NCI-H2227 (cell line): Measurements from ENCODE around the gene AHCYL2.
A peak's percentile ranks its signal among the peaks of the same experiment; 100 is the strongest.
"Not testable (repeated sequence)": the region's sequence is repeated elsewhere in the genome, so short reads cannot be mapped to it uniquely, and the experiment has no call there.

Experiments
- DNase-seq: peaks from one replicate; lab custom pipeline; 2025; ENCODE audit not compliant: unreplicated experiment; lab: John Stamatoyannopoulos, UW

AHCYL2 gene

DNA sequence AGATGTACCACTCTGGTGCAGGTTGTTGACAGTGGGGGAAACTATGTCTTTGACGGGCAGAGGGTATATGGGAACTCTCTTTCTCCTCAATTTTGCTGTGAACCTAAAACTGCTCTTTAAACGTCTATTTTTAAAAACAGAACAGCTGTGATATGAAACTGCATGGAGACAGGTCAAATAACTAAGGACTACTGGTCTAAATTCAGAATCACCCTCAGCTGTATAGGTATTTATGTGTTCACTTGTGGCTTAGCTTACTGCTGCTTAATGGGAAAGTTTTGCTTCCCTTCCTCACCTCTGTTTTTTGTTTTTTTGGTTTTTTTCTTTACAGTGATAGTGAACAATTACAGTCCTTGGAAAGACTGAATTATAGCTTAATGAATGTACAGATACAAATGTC is 122.5 kb downstream of the AHCYL2 start:
- no peak for DNase-seq

DNA sequence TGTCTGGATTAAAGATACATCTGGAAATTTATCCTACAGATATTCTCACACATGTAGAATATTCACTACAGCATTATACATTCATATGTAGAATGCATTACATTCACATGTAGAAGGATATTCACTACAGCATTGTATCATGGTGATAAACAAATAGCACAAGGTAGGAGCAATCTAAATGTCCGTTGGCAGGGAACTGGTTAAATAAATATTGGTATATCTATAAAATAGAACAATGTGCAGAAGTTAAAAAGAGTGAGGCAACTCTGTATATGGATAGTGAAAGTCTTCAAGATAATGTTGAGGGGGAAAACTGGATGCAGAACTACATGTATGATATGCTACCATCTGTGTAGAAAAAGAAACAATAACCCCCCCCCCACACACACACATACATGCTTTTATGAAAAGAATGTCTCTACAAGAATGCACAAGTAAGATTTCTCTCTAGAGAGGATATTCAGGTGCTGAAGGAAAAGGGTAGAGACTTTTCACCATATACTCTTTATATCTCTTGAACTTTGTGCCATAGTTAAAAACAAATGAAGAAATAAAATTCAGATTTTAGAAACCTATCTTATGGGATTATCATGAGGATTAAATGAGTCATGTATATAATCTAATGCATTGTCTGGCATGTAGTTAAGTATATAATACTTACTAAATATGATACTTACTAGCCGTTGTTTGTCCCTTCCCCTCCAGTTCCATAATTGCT is 123.4 kb downstream of the AHCYL2 start:
- no peak for DNase-seq

DNA sequence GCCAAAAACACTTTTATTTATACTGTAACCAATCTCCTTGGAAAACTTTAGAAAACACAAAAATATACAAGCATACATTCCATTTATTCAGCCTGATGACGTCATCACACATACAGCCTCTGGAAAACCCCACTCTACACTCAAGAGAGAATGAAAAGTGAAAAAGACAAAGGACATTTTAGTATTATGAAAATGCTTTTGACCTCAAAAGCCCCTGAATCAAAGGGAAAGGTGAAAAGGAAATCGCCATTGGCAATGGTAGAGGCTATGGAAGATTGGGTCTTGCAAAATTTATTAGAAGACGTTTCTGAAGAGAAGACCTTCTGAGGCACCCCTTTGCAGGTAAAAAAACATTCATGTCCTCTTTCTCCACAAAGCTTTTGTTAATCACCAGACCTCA is 126.5 kb downstream of the AHCYL2 start:
- DNase-seq = no peak

DNA sequence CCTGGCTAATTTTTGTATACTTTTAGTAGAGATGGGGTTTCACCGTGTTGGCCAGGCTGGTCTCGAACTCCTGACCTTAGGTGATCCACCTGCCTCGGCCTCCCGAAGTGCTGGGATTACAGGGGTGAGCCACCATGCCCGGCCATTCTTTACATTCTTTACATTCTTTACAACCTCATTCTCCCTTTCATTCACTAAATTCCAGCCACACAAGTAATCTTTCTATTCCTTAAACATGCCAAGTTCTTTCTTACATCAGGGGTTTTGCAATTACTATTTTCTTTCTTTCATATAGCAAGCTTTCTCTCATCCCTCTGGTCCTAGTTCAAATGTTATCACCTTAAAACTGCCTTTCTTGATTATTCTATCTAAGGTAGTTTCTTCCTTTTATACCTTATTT is 128.3 kb downstream of the AHCYL2 start:
- DNase-seq = not testable (repeated sequence)

DNA sequence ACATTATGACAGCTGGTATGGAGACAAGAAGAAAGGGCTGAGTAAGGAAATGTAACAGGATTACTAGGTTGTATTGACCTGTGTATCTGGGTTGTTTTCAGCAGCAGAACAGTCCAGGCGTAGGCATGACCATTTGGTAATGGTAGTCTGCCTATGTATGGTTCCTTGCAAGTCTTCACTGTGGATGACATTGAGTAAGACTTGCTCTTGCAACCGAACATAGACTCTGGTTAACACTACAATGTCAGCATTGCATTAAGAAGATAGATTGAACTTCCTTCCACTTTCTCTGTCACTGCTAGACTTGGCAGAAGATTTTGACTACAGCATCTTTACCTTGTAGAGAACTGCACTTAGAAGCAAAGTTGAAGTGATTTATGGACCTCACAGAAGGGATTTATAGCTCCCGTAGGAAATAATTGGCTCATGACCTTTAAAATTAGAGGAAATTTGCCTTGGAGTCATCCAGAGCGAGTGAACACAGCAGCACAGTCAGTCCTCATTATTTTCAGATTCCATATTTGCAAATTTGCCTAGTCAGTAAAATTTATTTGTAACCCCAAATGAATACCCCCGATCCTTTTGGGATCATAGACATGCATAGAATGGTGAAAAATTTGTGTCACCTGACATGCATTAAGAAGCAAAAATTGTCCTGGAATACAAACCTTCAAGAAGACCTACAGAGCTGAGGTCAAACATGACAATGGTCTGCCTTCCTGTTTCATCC is 129.8 kb downstream of the AHCYL2 start:
- DNase-seq = peak; percentile 18

DNA sequence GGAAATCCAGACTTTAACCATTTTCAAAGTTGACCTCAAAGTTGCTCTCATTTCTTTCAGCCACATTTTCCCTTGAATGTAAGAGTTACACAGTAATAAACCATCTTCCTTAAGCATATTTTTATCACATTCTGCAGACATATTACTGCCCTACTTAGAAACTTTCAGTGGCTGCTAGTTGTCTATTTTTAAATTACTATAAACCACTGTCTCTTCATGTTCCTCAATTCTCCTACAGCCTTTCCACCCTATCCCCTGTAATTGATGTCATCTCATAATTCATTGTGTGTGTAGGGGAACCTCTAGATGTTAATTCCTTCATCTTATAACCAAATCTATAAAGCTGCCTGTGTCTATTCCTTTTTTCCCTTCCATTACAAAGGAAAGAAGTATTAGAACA is 131.3 kb downstream of the AHCYL2 start:
- DNase-seq = no peak

DNA sequence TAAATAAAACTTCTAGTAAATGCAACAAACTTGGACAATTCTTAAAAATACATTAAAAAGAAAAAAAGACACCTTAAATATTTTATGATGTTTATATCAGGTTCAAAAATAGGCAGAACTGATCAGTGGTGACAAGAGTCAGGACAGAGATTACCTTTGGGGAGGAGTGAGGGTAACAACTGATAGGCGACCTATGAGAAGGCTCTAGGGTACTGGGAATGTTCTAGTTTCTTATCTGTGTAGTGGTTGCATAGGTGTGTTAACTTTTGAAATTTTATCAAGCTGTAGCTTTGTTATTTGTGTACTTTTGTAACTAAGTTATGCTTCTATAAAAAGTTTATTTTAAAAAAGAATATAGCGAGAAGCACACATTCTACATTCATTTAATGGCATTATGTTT is 134.3 kb downstream of the AHCYL2 start:
- DNase-seq = no peak

DNA sequence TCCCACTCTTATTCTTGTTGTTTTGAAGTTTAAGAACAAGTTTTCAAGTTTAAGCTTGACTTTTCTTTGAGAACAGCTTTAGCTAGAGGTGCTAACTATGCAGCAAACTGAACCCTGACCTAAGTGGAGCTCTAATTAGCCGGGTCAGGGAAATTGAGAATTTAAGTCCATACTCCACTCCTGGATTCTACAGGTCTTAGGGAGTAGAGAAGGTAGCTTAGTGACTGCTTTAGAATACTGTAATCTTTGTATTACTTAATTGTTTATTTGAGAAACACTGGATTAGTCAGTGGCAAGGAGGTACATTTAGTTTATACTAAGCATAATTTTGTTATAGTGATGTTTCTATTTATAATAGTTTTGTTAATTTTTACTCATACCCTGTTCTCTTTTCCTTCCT is 134.8 kb downstream of the AHCYL2 start:
- no peak for DNase-seq

DNA sequence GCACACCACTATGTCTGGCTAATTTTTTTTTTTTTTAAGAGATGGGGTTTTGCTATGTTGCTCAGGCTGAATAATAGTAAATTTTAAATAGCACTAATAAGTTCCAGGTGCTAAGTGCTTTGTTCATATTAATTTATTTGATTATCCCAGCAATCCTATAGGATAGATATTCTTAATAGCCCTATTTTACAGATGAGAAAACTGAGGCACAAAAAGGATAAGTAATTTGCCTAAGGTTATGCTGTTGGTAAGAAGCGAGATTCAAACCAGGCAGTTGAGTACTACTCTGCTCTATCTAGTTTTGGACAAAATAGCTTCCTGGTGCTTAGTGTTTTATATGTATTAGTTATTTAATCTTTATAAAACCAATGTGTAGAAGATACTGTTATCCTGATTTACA is 136.9 kb downstream of the AHCYL2 start:
- DNase-seq = no peak

DNA sequence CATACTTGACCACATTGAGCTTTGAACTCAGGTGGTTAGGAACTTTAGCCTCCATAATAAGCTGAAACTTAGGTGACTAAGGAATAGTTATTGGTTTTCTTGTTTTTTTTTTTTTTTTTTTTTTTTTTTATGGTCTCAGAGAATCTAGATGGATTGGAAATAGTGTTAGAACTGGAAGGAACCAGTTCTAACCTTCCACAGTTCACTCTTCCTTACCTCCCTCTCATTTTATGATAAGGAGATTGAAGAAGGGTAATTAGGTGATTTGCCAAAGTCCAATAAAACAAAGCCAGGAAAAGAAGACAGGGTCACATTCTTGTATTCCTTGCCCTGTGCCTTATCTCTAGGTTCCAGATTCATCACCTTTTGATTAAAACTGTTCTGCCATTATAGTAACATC is 137.7 kb downstream of the AHCYL2 start:
- DNase-seq = no peak

DNA sequence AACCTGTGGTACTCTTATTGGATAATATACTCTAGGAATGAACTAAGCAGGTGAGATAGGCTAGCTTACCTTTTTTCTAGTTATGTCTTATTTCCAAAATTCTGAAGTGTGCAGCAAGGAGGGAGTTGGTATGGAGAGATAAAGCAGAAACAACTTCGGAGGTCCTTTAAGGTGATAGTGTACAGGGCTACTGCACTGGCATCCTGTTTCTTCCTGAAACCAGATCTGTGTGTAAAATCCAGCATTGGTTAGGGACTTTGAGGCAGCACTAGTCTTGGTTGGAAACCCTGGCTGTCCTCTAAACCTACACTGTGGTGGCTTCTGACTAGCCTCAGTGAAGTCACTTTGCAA is 142.5 kb downstream of the AHCYL2 start:
- DNase-seq = no peak

DNA sequence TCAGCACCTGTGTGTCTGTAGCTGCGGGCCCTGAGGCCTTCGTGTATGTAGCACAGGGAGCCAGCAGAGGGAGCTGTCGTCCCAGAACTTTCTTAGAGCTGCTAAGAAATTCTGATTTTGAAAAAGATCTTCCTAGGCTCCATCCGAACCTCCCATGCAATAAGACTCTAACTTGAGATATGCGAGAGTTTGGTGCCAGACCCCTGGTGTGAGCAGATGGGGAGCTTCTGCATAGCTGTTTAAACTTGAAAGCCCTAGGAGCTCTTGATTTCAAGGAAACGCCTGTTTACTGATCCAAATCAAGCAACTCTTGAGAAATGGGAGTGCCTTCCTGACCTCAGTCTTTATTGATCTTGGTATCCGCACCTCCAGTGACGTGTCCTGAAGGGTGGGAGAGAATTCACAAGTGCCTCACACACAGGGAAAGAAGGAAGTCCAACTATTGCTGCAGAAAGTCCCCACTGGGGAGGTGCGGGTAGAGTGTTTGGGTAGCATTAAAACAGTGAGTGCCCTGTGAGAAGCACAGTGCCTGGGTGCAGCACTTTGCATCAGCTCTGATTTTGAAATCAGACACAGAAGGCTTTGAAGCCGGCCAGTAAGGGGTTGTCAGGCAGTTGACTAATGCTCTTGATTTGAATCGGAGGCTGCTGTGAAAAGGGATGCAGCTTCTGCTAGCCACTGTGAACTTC is 143.0 kb downstream of the AHCYL2 start:
- peak; percentile 79 for DNase-seq

DNA sequence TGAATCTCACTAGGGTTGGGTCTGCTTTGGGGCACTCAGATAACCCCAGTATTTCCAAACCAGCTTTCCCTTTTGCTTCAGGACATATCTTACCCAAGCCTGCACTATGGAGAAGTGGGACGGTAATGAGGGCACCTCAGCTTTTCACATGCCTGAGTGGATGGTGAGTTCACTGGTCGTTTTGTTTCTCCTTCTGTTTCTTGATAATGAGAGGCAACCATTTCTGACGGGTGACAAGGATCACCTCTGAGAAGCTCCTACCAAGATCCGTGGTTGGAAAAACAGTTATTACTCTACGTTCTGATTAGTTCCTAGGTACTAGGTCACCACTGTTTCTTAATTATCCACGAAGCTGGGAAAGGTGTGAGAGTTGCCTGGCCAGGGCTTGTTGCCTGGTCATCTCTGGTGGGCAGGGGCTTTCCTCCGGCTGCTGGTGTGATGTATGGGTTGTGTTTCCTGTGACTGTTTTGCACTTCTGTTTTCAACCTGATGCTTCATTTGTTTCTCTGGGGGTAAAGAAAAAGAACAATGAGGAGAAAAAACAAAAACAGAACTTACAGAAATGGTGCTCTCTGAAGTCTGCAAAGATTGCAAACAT is 143.7 kb downstream of the AHCYL2 start:
- no peak for DNase-seq

DNA sequence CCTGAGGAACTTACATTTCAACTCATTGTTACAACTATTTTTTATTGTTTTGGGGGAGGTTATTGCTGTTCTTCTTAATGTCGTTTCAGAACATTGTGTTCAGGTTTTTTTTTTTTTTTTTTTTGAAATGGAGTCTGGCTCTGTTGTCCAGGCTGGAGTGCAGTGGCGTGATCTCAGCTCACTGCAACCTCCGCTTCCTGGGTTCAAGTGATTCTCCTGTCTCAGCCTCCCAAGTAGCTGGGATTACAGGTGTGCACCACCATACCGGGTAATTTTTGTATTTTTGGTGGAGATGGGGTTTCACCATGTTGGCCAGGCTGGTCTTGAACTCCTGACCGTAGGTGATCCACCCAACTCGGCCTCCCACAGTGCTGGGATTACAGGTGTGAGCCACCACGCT is 144.6 kb downstream of the AHCYL2 start:
- not testable (repeated sequence) for DNase-seq

DNA sequence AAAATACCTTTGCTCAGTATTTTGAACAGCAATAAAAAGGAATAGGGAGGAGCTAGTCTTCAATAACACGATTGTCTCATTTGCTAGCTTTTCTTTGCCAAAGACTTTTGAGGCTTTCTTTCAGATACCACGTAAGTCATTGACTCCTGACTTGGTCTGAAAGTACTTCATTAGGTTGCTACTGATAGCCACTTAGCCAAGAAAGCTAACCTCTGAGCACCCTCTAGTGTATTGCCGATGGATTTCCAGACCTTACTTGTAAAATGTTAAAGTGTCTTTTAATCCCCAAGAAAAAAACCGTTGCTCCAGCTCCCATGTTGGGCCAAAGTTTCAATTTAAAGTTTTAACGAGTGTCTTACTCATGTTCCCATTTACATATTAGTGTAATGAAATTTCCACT is 146.0 kb downstream of the AHCYL2 start:
- no peak for DNase-seq

DNA sequence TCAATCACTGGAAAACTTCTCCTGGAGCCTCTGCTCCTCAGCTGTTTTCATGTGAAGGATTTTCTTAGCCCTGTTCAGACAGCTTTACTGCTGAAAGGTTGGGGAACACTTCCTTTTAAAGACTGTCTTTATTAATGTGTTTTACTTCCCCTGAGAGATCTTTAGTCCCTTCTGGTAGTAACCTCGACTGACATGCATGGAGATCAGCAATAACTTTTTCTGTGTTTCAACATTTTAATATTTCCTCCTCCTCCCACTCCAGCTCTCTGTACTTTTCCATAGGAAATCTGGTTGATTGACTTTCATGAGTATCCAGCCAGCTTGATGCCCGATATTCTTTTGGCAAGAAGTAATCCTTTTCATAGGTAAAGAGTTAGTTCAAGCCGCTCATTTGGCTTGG is 146.7 kb downstream of the AHCYL2 start:
- no peak for DNase-seq

DNA sequence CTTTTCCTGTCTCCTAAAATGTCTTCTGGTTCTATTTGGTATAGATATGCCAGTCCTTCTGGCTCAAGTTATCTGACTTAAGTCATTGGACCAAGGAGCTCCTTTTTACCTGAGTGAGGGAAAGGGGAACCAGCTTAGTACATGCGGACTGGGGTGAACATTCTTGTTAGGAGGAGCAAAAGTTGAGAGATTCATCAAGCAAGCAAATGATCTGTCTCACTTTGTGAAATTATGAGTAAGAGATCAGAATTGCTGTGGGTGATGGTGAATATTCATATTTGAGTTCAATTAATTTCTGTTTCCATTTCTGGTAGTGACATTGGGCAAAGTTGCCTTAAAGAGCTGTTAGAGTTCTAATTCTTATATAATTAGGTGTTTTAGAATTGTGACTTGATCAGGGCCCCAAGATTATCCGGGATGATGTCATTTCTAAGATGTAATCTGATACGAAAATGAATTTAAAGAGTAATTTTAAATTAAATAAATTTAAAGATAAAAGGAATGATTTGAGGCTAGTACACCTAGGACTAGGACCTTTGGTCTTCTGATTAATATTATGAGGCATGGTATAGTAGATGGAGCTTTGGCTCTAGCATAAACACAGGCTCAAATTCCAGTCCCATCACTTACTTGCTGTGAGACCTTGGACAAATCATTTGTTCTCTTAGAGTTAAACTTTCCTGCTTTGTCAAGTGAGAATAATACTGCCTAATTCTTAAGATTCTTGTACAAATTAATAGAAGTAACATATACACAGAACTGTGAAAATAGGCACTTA is 149.0 kb downstream of the AHCYL2 start:
- no peak for DNase-seq

DNA sequence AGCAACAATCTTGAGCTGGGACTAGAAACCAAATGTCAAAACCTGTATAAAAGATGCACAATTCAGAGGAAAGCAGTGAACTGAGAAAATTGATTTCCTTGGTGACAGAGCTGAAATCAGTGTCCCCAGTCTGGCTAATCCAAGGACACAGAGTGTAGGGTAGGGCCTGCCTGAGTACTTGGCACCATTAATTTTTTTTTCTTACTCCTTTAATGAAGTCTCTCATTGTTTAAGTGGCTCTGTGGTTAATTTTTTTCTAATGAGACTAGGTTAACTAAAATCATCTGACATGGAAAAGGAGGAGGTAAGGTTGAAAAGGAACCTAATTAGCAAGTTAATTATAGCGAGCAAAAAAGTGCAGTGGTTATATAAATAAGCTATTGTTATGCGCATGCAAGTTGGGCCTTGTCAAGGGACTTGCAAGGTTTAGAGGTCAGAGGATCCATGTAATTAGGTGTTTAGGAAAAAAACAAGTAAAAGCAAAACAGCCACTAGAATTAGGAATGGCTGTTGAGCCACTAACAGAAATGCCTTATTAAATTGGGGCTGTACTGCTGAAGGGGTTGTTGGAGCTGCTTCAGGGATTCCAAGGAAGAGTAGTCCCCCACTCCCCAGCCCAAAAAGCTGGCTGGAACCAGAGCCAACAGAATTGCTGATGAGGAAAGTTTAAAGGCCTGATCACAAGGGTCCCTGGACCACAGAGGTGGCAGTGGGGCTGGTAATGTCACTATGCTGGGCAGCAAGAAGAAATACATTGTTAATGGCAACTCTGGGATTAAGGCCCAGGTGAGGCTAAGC is 150.5 kb downstream of the AHCYL2 start:
- DNase-seq = no peak

DNA sequence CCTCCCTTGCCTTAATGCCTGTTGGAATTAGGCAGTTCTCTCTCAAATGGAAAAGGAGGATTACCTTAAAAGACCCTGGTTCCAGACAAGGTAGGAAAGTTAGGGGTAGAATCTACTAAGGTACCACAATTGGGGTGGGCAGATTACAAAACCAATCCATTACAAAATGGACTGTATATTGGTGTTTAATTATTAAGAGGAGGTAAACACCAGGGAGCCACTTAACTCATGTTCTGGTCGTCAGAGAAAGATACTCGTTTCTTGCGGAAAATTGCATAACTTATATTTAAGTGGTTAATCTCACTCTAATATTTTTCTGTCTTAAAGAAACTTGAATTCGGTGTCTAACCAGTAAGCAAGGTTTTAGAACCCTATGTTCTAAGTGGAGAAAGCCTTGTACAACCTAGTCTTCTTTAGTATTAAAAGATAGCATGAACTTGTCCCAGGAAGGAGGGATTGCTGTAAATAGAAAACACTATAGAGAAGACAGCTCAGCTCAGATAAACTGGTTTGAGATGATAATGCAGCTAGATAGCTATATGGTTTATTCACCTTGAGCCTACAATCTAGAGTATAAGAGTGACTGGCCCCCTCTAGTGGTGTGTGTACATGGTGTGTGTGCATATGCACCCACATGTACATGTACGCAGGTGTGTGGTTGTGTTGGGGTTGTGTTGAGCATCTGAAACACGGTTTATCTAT is 151.4 kb downstream of the AHCYL2 start:
- DNase-seq = peak; percentile 55
